Ishikawa (cell line): ENCODE data around the gene ZBTB3.

Experiments used
- CREB1 ChIP-seq: IDR thresholded peaks from 2 replicates; pipeline ENCODE4 v1.6.1; 2012; ENCODE audit warnings: low read depth
- EGR1 ChIP-seq: IDR thresholded peaks from 2 replicates; pipeline ENCODE4 v1.6.1; 2012
- MAX ChIP-seq: IDR thresholded peaks from 2 replicates; pipeline ENCODE4 v1.6.1; 2012
- NFIC ChIP-seq: IDR thresholded peaks from 2 replicates; pipeline ENCODE4 v1.6.1; 2012
- RAD21 ChIP-seq: IDR thresholded peaks from 2 replicates; pipeline ENCODE4 v1.6.1; 2012; ENCODE audit warnings: low read depth
- TAF1 ChIP-seq: IDR thresholded peaks from 2 replicates; pipeline ENCODE4 v1.6.1; 2012; ENCODE audit warnings: low read depth, mild to moderate bottlenecking
- ZBTB7A ChIP-seq: IDR thresholded peaks from 2 replicates; pipeline ENCODE4 v1.6.1; 2012; ENCODE audit warnings: low read depth

GRCh38 chr11:62801071-62801470, 47.1 kb upstream of the ZBTB3 start:
- TF ChIP-seq NFIC: no peak
- no peak for TF ChIP-seq ZBTB7A
- no peak for TF ChIP-seq MAX
- no peak for TF ChIP-seq RAD21
- TF ChIP-seq TAF1: no peak
- TF ChIP-seq EGR1: no peak
- TF ChIP-seq CREB1: no peak
